HEK293 (cell line): ENCODE data around the gene DEFB113.

ENCODE experiments used
- CTCF ChIA-PET: fragments of 350-600 bp; formaldehyde crosslinking; extraction: SDS; loops from one replicate; lab custom pipeline; 2021; ENCODE audit warnings: antibody characterized with exemption; lab: Yijun Ruan, JAX
- POLR2A ChIA-PET: fragments of 300-600 bp; formaldehyde crosslinking; extraction: SDS; loops from one replicate; lab custom pipeline; 2020; ENCODE audit warnings: antibody characterized with exemption, inconsistent platforms; lab: Yijun Ruan, JAX
- H3K27ac ChIP-seq: fragments of 200-500 bp; sonication (Bioruptor generic); 2 replicates; pipeline ENCODE4 v1.5.1; 2014; ENCODE audit warnings: low read depth, low read length, control low read depth, inconsistent platforms; ENCODE audit errors: extremely low read depth
- H3K36me3 ChIP-seq, 2 experiments: fragments of 200-500 bp in 1 of 2; sonication (Bioruptor generic) in 1 of 2; 1 replicate in 1 of 2; 2 replicates in 1 of 2; pipeline ENCODE4 v1.5.1; 2014 to 2017; ENCODE audit warnings: inconsistent platforms in 2 of 2, low read length in 2 of 2; ENCODE audit not compliant: control insufficient read depth in 2 of 2, insufficient read depth in 1 of 2
- H3K4me1 ChIP-seq: fragments of 200-500 bp; sonication (Bioruptor generic); 2 replicates; pipeline ENCODE4 v1.5.1; 2014; ENCODE audit warnings: mild to moderate bottlenecking, low read length, inconsistent platforms; ENCODE audit not compliant: control insufficient read depth, insufficient read depth
- H3K4me3 ChIP-seq: 2 replicates; pipeline ENCODE4 v1.5.1; 2011; ENCODE audit warnings: low read depth, mild to moderate bottlenecking, control low read depth, low read length, moderate library complexity
- H3K9me3 ChIP-seq: fragments of 200-500 bp; sonication (Bioruptor generic); 2 replicates; pipeline ENCODE4 v1.5.1; 2014; ENCODE audit warnings: low read depth, low read length, inconsistent platforms; ENCODE audit not compliant: control insufficient read depth, insufficient read depth
- REPIN1 ChIP-seq: fragments of 450-650 bp; formaldehyde crosslinking; IDR thresholded peaks from 2 replicates; pipeline ENCODE4 v1.5.1; 2017; ENCODE audit warnings: missing biosample characterization, missing genetic modification characterization, low read depth
- YY2 ChIP-seq: fragments of 450-650 bp; formaldehyde crosslinking; IDR thresholded peaks from 2 replicates; pipeline ENCODE4 v1.5.1; 2016; ENCODE audit warnings: missing biosample characterization, missing genetic modification characterization
- ZBTB26 ChIP-seq: fragments of 450-650 bp; formaldehyde crosslinking; optimal IDR thresholded peaks from 2 replicates; pipeline ENCODE3; 2016; ENCODE audit warnings: missing biosample characterization, mild to moderate bottlenecking, missing genetic modification characterization
- ZBTB49 ChIP-seq: fragments of 450-650 bp; formaldehyde crosslinking; IDR thresholded peaks from 2 replicates; pipeline ENCODE4 v1.5.1; 2016; ENCODE audit warnings: missing biosample characterization, missing genetic modification characterization, low read depth
- ZNF202 ChIP-seq: fragments of 450-650 bp; formaldehyde crosslinking; IDR thresholded peaks from 2 replicates; pipeline ENCODE4 v1.5.1; 2016; ENCODE audit warnings: missing biosample characterization, missing genetic modification characterization, borderline replicate concordance
- ZNF274 ChIP-seq, 2 experiments: fragments of 200-500 bp in 1 of 2; fragments of 450-650 bp in 1 of 2; sonication (Bioruptor generic) in 1 of 2; formaldehyde crosslinking in 1 of 2; IDR thresholded peaks; 2 replicates each; pipeline versions ENCODE4 v1.5.1 to v1.6.1; 2014 to 2016; ENCODE audit warnings: borderline replicate concordance in 1 of 2, inconsistent platforms in 1 of 2, low read length in 1 of 2, missing biosample characterization in 1 of 2, missing genetic modification characterization in 1 of 2
- ZNF362 ChIP-seq: fragments of 450-650 bp; formaldehyde crosslinking; IDR thresholded peaks from 2 replicates; pipeline ENCODE4 v1.5.1; 2016; ENCODE audit warnings: missing biosample characterization, missing genetic modification characterization
- ZNF366 ChIP-seq: fragments of 450-650 bp; formaldehyde crosslinking; conservative IDR thresholded peaks from 2 replicates; pipeline ENCODE4 v1.5.1; 2016; ENCODE audit warnings: missing biosample characterization, missing genetic modification characterization
- ZNF37A ChIP-seq: fragments of 450-650 bp; IDR thresholded peaks from 2 replicates; pipeline ENCODE4 v1.5.1; 2018; ENCODE audit warnings: missing biosample characterization, missing genetic modification characterization
- ZNF394 ChIP-seq: fragments of 450-650 bp; formaldehyde crosslinking; IDR thresholded peaks from 2 replicates; pipeline ENCODE4 v1.5.1; 2016; ENCODE audit warnings: missing biosample characterization, missing genetic modification characterization, mild to moderate bottlenecking, moderate library complexity, borderline replicate concordance
- ZNF488 ChIP-seq: fragments of 450-650 bp; formaldehyde crosslinking; IDR thresholded peaks from 2 replicates; pipeline ENCODE4 v1.5.1; 2016; ENCODE audit warnings: missing biosample characterization, missing genetic modification characterization
- ZNF501 ChIP-seq: fragments of 450-650 bp; formaldehyde crosslinking; IDR thresholded peaks from 2 replicates; pipeline ENCODE4 v1.5.1; 2016; ENCODE audit warnings: missing biosample characterization, missing genetic modification characterization
- ZNF513 ChIP-seq: fragments of 450-650 bp; IDR thresholded peaks from 2 replicates; pipeline ENCODE4 v1.5.1; 2018; ENCODE audit warnings: missing biosample characterization, missing genetic modification characterization
- ZNF530 ChIP-seq: fragments of 450-650 bp; formaldehyde crosslinking; IDR thresholded peaks from 2 replicates; pipeline ENCODE4 v1.5.1; 2016; ENCODE audit warnings: low read depth, missing biosample characterization, missing genetic modification characterization
- ZNF560 ChIP-seq: fragments of 450-650 bp; formaldehyde crosslinking; IDR thresholded peaks from 2 replicates; pipeline ENCODE4 v1.5.1; 2017; ENCODE audit warnings: missing biosample characterization, missing genetic modification characterization, borderline replicate concordance
- ZNF585B ChIP-seq: fragments of 450-650 bp; formaldehyde crosslinking; IDR thresholded peaks from 2 replicates; pipeline ENCODE4 v1.5.1; 2016; ENCODE audit warnings: missing biosample characterization, missing genetic modification characterization
- ZNF623 ChIP-seq: fragments of 450-650 bp; formaldehyde crosslinking; IDR thresholded peaks from 2 replicates; pipeline ENCODE4 v1.5.1; 2016; ENCODE audit warnings: missing biosample characterization, missing genetic modification characterization
- ZNF658 ChIP-seq: fragments of 450-650 bp; formaldehyde crosslinking; IDR thresholded peaks from 2 replicates; pipeline ENCODE4; 2016; ENCODE audit warnings: missing biosample characterization, missing genetic modification characterization
- ZNF670 ChIP-seq: fragments of 450-650 bp; formaldehyde crosslinking; IDR thresholded peaks from 2 replicates; pipeline ENCODE4 v1.5.1; 2016; ENCODE audit warnings: missing biosample characterization, missing genetic modification characterization, low read depth
- ZNF785 ChIP-seq: fragments of 450-650 bp; formaldehyde crosslinking; IDR thresholded peaks from 2 replicates; pipeline ENCODE4 v1.5.1; 2016; ENCODE audit warnings: missing biosample characterization, missing genetic modification characterization
- ZNF791 ChIP-seq: fragments of 450-650 bp; formaldehyde crosslinking; IDR thresholded peaks from 2 replicates; pipeline ENCODE4 v1.5.1; 2016; ENCODE audit warnings: missing biosample characterization, missing genetic modification characterization
- ZNF837 ChIP-seq: fragments of 450-650 bp; formaldehyde crosslinking; IDR thresholded peaks from 2 replicates; pipeline ENCODE4 v1.5.1; 2016; ENCODE audit warnings: missing biosample characterization, missing genetic modification characterization
- TF ChIP-seq, protein P1 (sequence below): IDR thresholded peaks from 2 replicates; pipeline ENCODE4 v1.6.1; 2011; ENCODE audit warnings: mild to moderate bottlenecking, low read depth, low read length, borderline replicate concordance
- TF ChIP-seq, protein P2 (sequence below): fragments of 450-650 bp; formaldehyde crosslinking; IDR thresholded peaks from 2 replicates; pipeline ENCODE4 v1.5.1; 2016; ENCODE audit warnings: missing biosample characterization, missing genetic modification characterization, borderline replicate concordance

Gene DEFB113

DNA sequence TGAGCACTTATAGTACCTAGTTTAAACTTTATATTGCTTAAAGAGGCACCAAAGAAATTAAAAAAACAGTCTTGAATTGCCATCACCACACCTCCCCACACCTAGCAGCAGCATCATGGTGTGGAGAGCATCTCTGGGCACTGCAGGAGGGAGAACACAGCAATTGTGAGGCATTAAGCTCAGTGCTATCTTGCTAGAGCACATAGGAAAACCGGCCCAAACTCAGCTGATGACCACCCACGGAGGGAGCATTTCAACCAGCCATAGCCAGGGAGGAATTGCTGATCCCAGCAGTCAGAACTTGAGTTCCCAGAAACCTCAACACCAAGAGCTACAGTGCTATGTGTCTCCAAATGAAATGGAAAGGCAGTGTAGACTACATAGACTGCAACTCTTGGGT is 19.5 kb upstream of the DEFB113 start:
- Histone ChIP-seq H3K27ac (no peak overlapping the region), H3K9me3 (no peaks in the 10 kb centered on the region), H3K36me3 (no peaks in the 10 kb centered on the region), H3K4me3 (no peak overlapping the region), H3K4me1 (no peaks in the 10 kb centered on the region)
- TF ChIP-seq ZNF394 (tag by site-specific recombination) (no peak), ZNF202 (no peak), ZNF513 (no peak), ZNF837 (no peak), ZNF488 (tag by site-specific recombination) (no peak), ZNF366 (no peak), ZNF560 (tag by site-specific recombination) (no peak)
- TF ChIP-seq, protein P1, sequence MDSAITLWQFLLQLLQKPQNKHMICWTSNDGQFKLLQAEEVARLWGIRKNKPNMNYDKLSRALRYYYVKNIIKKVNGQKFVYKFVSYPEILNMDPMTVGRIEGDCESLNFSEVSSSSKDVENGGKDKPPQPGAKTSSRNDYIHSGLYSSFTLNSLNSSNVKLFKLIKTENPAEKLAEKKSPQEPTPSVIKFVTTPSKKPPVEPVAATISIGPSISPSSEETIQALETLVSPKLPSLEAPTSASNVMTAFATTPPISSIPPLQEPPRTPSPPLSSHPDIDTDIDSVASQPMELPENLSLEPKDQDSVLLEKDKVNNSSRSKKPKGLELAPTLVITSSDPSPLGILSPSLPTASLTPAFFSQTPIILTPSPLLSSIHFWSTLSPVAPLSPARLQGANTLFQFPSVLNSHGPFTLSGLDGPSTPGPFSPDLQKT, result no peak
- POLR2A ChIA-PET, result no interaction called here
- CTCF ChIA-PET, result interaction anchor here (0.7 kb wide), 1 partner anchor 80 kb away, joined by 3 read pairs; no protein-coding TSS in a partner anchor

- Histone ChIP-seq H3K4me1 (no peaks in the 10 kb centered on the region), H3K36me3 (no peaks in the 10 kb centered on the region), H3K27ac (no peak overlapping the region), H3K9me3 (no peaks in the 10 kb centered on the region), H3K4me3 (no peak overlapping the region)
- ChIA-PET CTCF (no interaction called here), POLR2A (no interaction called here)
- TF ChIP-seq ZNF37A (tag by site-specific recombination) (no peak), ZNF670 (tag by site-specific recombination) (no peak), ZNF501 (tag by site-specific recombination) (no peak), ZNF658 (tag by site-specific recombination) (no peak), ZNF274 (IDR thresholded peaks at IDR 0.05; ENCODE audit: low read length) (no peak), ZNF274 (tag by site-specific recombination; IDR thresholded peaks at IDR 0.05; ENCODE audit: borderline replicate concordance) (no peak), ZNF530 (tag by site-specific recombination) (no peak), ZBTB26 (tag by site-specific recombination) (no peak), ZNF585B (tag by site-specific recombination) (no peak), YY2 (no peak), ZBTB49 (tag by site-specific recombination) (no peak), ZNF791 (tag by site-specific recombination) (no peak), ZNF785 (tag by site-specific recombination) (no peak), REPIN1 (tag by site-specific recombination) (no peak), ZNF362 (tag by site-specific recombination) (no peak), ZNF623 (tag by site-specific recombination) (no peak), ZNF513 (no peak)
- TF ChIP-seq, protein P2, sequence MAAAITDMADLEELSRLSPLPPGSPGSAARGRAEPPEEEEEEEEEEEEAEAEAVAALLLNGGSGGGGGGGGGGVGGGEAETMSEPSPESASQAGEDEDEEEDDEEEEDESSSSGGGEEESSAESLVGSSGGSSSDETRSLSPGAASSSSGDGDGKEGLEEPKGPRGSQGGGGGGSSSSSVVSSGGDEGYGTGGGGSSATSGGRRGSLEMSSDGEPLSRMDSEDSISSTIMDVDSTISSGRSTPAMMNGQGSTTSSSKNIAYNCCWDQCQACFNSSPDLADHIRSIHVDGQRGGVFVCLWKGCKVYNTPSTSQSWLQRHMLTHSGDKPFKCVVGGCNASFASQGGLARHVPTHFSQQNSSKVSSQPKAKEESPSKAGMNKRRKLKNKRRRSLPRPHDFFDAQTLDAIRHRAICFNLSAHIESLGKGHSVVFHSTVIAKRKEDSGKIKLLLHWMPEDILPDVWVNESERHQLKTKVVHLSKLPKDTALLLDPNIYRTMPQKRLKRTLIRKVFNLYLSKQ (tag by site-specific recombination), result no peak
These were observed 18.3 kb upstream of the DEFB113 start for GRCh38 chr6:49987749-49988148.
